OCI-LY3 (cell line): ENCODE data around the gene SCN4A.
"Not testable (repeated sequence)": the region's sequence is repeated elsewhere in the genome, so short reads cannot be mapped to it uniquely, and the experiment has no call there.

Source experiments
- CTCF ChIP-seq: fragments of 200-600, 300-600 bp; sonication (generic); IDR thresholded peaks from 2 replicates; pipeline ENCODE4 v1.5.1; 2014; ENCODE audit warnings: antibody characterized with exemption, low read length, low read depth
- EZH2phosphoT487 ChIP-seq: fragments of 200-600 bp; shearing (Covaris generic); IDR thresholded peaks from 2 replicates; pipeline ENCODE4 v1.6.1; 2018; ENCODE audit warnings: antibody characterized with exemption, mixed run types, low read depth

GRCh38 chr17:63915753-63916152 is 57.0 kb downstream of the SCN4A start:
- not testable (repeated sequence) for TF ChIP-seq CTCF, EZH2phosphoT487
